Activated CD8-positive, alpha-beta memory T cell treated with anti-CD3 and anti-CD28 coated beads for 24 hours (primary cell): Measurements from ENCODE around the gene MYH9.

ENCODE experiments used
- DNase-seq: peaks from one replicate; pipeline ENCODE4 v3.0.0-alpha.2; 2020

The MYH9 gene

DNA sequence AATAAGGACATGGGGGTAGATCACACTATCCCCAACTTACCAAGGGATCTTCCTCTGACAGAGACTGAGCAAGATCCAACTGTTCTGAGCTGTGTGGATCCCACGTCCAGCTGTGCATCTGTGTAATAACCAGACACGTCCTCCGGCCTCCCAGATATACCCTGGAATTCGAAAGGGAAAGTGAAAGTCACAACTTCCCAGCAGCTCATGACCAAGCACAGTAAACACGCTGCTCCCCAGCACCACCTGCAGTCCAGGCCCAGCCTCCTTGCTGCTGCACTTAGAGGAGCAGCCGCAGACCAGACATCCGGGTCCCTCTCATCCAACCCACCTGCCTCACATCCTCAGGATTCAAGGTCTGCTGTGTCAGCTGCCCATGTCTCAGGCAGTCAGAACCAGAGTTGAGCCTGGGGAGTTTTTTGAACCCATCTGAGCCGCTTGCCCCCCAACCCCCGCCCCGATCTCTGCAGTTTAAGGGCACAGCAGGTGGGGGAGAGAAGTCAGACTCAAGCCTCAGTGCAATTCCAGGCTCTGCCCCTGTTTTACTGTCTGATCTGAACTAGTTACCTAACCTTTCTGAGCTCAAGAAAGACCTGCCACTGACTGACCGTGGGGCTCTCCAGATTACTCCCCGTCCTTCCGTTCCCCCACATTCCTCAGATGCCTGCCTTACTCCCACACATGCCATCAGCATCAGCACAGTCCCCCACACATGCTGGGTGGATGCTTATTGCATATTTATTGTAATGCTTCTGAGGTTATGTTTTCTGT lies 148.2 kb downstream of the MYH9 start, which contains the start of gene APOL2:
APOL2 (minus strand) TSS at position 127 of the 771 bp plus-strand sequence. CDS start 6,365 bp downstream, outside the sequence.
- peak; percentile 89 for DNase-seq

- DNase-seq, result no peak
Observed at GRCh38 chr22:36239150-36239400, 148.7 kb downstream of the MYH9 start.

- peak; percentile 64 for DNase-seq
Observed at GRCh38 chr22:36238373-36239149, 149.2 kb downstream of the MYH9 start.

GRCh38 chr22:36237462-36238372 lies 150.1 kb downstream of the MYH9 start:
- DNase-seq, result peak; percentile 72

GRCh38 chr22:36236388-36237319 lies 151.1 kb downstream of the MYH9 start:
- peak; percentile 52 for DNase-seq

GRCh38 chr22:36235585-36235984 lies 152.2 kb downstream of the MYH9 start:
- no peak for DNase-seq

- peak; percentile 44 for DNase-seq
Observed at GRCh38 chr22:36234919-36235318, 152.8 kb downstream of the MYH9 start.

- DNase-seq, result no peak
Observed at GRCh38 chr22:36234213-36234612, 153.6 kb downstream of the MYH9 start.

- no peak for DNase-seq
Observed at GRCh38 chr22:36233796-36234195, 154.0 kb downstream of the MYH9 start.

- peak; percentile 53 for DNase-seq
Observed at GRCh38 chr22:36232715-36233401, 154.9 kb downstream of the MYH9 start.
